ENCODE data around the gene SV2C.
A peak's percentile ranks its signal among the peaks of the same experiment; 100 is the strongest.

The SV2C gene

GRCh38 chr5:76251656-76252055 lies 168.5 kb downstream of the SV2C start:
- no peak for DNase-seq (ENCODE audit: low spot score)

DNA sequence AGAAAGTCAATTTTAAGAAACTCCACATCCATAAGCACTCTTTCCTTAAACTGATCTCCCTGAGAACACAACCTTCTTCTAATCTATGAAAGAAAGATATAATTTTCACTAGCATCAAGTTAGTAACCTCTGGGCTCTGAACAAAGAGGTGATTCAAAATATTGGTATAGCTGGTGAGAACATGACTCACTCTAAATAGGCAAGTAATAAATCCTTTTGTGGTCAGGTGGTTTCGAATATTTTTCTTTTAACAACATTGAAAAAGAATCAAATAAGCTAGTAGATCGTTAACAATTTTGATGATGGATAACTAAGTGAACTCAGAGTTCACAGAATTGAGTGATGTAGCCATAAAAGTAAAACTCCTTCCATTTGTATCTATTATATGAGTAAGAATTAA lies 169.3 kb downstream of the SV2C start:
- no peak for DNase-seq (ENCODE audit: low spot score)

DNA sequence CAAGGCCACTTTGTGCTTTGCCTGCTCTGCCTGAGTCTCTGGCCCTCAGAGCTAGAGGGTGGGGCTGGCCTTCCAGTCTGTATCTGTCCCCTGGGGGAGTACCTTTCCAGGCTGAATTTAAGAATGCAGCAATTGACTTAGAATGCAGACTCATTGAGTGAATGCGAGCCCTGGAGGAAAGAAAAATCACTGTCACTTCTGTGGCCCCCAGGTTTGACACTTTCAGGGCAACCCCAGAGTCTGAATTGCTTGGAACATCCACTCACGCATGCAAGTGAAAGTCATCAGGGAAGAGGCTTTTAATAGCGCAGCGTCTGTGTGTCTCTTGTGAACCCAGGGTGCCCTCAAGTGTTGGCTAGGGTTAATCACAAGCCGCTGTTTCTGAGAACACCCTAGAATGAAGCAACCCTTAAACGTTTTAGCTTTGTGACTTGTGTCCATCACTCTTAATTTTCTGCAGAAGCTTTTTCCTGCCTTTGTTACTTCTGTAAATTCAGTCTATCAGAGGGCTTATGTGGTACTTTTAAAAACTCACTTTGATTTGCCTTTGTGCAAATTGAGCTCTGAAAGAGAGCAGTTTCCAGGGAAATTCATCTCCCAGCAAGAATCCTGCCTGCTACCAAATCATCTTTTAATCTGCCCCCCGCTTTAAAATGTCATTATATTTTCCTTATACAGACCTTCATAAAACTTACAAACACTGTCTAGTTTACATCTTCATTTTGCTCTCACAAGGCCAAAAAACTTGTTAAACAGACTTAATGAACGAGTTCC lies 173.1 kb downstream of the SV2C start:
- DNase-seq (ENCODE audit: low spot score): peak; percentile 65

DNA sequence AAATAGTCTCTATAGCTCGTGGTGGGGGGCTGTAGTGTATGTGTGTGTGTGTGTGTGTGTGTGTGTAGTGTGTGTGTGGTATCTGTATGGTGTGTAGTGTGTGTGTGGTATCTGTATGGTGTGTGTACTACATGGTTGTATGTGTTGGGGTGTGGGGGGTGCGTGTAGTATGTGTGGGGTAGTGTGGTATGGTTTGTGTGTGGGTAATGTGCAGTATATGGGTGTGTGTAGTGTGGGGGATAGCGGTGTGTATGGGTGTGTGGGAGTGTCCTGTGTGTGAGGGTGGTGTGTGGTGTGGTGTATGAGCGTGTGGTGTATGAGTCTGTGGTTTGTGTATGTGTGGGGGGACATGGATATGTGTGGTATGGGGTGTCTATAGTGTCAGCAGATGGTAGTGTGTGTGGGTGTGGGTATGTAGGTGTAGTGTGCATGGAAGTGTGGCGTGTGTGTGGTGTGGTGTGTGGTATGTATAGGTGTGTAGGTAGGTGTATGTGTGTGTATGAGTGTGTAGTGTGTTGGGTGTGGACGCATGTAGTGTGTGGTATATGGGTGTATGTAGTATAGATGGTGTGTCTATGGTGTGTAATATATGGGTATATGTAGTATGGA lies 174.1 kb downstream of the SV2C start:
- no peak for DNase-seq (ENCODE audit: low spot score)

GRCh38 chr5:76257897-76258296 lies 174.7 kb downstream of the SV2C start:
- no peak for DNase-seq (ENCODE audit: low spot score)

- no peak for DNase-seq (ENCODE audit: low spot score)
These were observed 181.5 kb downstream of the SV2C start for GRCh38 chr5:76264681-76265080.

DNA sequence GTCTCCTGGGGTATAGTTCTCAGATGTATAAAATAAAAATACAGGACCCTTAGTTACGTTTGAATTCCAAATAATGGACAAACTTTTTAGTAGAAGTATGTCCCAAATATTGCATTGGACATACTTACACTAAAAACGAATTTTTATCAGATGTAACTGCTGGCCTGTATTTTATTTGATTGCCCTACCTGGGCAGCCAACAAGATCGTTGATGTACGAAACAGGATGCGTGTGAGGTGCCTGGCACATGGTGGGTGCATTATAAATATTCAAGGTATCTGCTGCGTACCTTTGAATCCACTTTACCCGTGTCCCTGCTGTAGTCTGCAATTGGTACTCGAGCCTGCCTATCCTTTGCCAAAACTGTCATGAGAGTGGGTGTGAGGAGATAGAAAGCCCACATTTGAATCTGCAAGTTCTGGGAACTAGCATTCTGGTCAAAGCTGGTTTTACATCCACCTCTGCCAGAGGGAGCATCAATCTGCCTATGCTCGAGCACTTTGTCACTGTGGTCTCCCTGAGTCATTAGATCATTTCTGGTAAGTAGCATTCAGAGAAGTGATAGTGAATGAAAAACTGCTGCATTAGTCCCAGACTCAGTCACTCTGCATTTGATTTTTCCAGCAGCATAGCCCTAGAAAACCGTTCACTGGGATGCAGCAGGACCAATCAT lies 186.2 kb downstream of the SV2C start:
- DNase-seq (ENCODE audit: low spot score): no peak

GRCh38 chr5:76269932-76270610 lies 186.9 kb downstream of the SV2C start:
- DNase-seq (ENCODE audit: low spot score): no peak

DNA sequence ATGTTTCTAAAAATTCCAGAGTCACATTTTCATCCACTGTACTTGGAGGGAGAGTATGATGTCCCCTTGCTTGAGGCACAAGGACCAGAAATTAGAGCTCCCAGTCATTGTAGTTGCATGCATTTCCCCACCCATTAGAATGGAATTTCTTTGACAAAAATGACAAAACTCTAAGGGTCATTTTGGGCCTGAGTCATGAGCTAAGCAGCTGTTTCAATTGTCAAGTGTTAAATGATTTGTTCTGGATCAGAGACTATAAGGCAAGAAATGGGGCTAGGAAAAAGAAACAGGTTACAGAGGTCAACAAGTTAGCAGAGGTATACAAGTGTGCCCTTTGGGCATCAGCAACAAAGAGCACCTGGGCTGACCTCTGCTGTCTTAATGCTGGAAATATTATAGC lies 188.7 kb downstream of the SV2C start:
- DNase-seq (ENCODE audit: low spot score): no peak

- DNase-seq (ENCODE audit: low spot score): no peak
These were observed 190.2 kb downstream of the SV2C start for GRCh38 chr5:76273206-76273885.

- DNase-seq (ENCODE audit: low spot score): no peak
These were observed 191.4 kb downstream of the SV2C start for GRCh38 chr5:76274571-76274970.

GRCh38 chr5:76277736-76278135 lies 194.6 kb downstream of the SV2C start:
- DNase-seq (ENCODE audit: low spot score): no peak

DNA sequence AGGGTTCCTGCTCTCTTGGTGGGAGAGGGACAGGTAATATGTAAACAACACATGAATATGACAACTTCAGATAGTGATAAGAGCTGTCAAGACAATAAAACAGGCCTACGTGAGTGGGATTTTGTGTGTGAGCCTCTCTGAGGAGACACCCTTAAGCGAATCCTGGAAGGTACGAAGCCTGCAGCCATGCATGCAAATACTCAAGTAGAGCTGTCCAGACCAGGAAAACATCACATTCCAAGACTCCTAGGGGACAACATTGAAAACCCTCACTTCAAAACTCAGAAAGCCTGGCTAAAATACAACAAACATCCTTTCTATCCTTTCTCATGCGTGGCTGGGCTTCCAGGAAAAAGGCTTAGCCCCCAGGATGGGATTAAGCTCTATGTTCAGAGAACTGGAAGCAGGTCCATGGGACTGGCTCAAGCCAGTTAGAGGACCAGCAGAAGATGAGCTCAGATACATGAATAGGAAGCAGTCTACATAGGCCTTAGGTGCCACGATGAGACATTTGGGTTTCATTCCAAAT lies 195.1 kb downstream of the SV2C start:
- no peak for DNase-seq (ENCODE audit: low spot score)

- DNase-seq (ENCODE audit: low spot score): no peak
These were observed 197.3 kb downstream of the SV2C start for GRCh38 chr5:76280494-76280893.

DNA sequence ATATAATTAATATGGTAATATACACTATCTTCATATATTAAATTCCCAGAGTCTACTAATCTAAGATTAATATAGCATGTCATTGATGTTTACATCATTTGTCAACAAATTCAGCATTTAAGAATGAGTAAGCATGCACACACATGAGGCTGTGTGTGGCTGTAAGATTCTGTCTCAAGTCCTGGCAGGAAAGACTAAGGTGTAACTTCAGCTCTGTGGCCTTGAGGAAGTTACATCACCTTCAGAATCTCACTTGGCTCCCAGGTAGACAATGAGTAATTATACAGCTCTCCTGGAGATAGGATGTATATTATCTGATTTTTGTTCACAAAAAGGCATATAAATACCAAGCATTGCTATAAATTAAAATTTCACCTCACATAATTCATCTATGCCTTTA lies 200.5 kb downstream of the SV2C start:
- DNase-seq (ENCODE audit: low spot score): no peak

- DNase-seq (ENCODE audit: low spot score): no peak
These were observed 206.5 kb downstream of the SV2C start for GRCh38 chr5:76289692-76290091.

- no peak for DNase-seq (ENCODE audit: low spot score)
These were observed 207.2 kb downstream of the SV2C start for GRCh38 chr5:76290321-76290757.

- no peak for DNase-seq (ENCODE audit: low spot score)
These were observed 208.3 kb downstream of the SV2C start for GRCh38 chr5:76291305-76292077.

GRCh38 chr5:76292620-76293322 lies 209.6 kb downstream of the SV2C start:
- no peak for DNase-seq (ENCODE audit: low spot score)

GRCh38 chr5:76294573-76294972 lies 211.4 kb downstream of the SV2C start:
- no peak for DNase-seq (ENCODE audit: low spot score)
